Hippocampal formation (tissue), 2 donors: ENCODE data around the gene PTGIS.
"Not testable (repeated sequence)": the region's sequence is repeated elsewhere in the genome, so short reads cannot be mapped to it uniquely, and the experiment has no call there.

Experiments used
- DNase-seq, 2 donors: peaks; one replicate each; lab custom pipeline; 2025; lab: John Stamatoyannopoulos, UW

The PTGIS gene

GRCh38 chr20:49567421-49568277 is at the start of gene PTGIS:
PTGIS (minus strand) TSS chr20:49568137; CDS start chr20:49568116, 21 bp downstream.
- no peak for DNase-seq

GRCh38 chr20:49617394-49617793 is 49.5 kb upstream of the PTGIS start:
- not testable (repeated sequence) for DNase-seq

- DNase-seq, result no peak
Observed at GRCh38 chr20:49616154-49617007, 48.4 kb upstream of the PTGIS start.

DNA sequence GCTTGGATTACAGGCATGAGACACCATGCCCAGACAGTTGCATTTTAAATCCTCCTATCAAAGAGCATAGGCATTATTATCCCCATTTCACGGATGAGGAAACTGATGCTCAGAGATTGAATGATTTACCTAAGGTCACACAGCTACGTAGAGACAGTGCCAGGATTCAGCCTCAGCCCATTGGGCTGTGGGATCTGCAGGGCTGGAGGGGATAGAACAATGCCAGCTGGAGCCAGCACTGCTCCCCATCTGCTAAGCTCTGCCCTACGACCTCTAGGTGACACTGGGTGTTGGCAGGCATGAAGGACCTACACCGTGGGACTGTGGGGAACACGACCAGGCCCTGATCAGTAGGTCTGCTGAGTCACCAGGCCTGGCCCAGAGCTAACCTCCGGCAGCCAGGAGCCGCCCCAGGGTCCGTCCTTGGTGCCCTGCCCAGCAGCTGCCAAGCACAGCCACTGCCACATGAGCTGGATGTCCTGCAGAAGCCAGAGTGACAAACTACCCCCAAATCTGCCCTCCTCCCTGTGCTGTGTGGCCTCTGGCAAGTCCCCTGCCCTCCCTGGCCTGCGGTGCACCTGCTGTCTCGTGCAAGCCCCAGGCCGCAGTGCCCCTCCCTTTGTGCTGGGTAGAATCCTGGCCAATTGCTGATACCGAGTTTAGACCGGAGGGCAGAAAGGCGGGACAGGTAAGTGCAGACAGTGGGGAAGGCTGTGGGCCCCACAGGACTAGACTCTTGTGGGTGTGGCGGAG is 47.6 kb upstream of the PTGIS start:
- no peak for DNase-seq

DNA sequence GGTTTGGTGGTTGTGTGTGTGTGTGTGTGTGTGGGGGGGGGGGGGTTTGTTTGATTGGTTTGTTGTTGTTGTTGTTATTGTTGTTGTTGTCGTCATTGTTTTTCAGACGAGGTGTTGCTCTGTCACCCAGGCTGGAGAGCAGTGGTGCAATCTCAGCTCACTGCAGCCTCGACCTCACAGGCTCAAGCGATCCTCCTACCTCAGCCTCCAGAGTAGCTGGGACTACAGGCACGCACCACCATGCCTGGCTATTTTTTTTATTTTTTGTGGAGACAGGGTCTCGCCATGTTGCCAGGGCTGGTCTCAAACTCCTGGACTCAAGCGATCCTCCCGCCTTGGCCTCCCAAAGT is 47.1 kb upstream of the PTGIS start:
- not testable (repeated sequence) for DNase-seq

DNA sequence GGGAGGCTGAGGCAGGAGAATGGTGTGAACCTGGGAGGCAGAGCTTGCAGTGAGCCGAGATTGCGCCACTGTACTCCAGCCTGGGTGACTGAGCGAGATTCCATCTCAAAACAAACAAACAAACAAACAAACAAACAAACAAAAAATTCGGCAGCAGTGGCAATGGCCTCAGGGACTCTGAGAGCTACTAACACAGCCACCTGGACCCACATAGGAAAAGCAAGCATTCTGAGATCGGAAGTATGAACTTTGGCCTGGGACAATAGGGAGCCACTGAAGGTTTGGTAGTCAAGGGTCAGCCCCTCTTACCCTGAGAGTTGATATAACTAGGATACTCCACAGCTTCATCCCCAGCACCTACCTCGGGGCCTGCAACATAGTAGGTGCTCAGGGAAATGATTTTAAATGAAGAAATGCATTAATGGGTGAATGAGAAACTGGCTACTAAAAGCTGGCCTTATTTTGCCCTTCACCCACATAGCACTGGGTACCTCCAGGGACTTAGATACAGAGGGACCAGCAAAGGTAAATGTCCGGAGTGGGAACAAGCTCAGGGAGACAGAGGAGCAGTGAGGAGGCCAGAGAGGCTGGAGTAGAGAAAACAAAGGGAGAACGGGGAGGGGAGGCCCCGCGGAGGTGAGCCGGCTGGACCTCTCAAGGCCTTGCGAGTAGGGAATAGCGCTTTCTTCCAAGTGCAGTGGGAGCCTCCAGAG is 46.6 kb upstream of the PTGIS start:
- no peak for DNase-seq

GRCh38 chr20:49612127-49612738 is 44.3 kb upstream of the PTGIS start:
- peak; percentile 87 to 90 for DNase-seq

DNA sequence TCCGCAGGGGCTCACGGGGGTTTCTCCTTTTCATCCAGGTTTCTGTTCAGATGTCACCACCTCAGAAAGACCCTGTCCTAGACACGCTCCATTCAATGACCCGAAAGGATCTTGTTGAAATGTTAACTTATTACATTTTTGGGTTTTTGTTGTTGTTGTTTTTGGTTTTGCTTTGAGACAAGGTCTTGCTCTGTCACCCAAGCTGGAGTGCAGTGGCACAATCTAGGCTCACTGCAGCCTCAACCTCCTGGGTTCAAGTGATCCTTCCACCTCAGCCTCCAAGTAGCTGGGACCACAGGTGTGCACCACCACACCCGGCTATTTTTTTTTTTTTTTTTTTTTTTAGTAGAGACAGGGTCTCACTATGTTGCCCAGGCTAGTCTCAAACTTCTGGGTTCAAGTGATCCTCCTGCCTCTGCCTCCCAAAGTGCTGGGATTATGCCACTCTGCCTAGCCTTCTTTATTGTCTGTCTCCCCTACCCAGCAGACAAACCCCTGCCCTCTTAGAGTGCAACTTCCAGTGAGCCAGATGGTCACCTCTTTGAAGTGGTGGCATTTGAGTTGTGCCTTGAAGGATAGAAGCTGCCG is 43.7 kb upstream of the PTGIS start:
- not testable (repeated sequence) for DNase-seq

DNA sequence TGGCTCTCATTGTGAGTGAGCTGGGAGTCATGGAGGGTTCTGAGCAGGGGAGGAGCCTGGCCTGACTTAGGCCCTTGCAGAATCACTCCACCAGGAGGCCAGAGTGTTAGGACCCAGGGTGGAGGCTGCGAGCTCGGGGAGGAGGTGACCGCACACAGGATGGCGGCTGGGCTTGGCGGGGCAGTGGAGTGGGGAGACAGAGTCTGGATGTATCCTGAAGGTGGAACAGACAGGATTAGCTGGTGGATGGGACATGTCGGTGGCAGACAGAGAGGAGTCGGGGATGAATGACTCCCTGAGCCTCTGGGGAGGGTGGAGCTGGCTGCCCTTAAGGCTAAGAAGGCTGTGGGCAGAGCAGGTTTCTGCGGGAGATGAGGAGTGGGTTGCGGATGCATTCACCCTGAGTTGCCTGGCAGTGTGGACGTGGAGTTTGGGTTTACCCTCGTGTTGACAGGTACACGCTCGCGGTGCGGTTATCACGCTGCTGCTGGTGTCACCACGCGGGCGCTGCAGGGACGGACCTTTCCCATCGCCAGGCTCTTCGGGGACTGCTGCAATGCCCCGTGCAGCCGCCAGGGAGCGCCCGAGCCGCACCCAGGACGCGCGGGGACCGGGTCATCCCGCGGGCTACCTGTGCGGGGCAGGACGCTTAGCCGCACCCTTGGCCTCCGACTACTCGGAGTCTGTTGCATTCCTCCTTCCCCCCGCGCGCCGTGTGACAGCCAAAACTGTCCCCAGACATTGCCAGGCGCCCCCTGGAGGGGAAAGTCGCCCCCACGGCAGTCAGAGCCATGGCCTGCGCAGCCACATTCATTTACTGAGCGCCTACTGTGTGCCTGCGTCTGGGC is 43.0 kb upstream of the PTGIS start:
- peak in 1 of 2 donors; percentile 68 for DNase-seq

- DNase-seq, result peak in 1 of 2 donors; percentile 17
Observed at GRCh38 chr20:49608752-49609670, 41.1 kb upstream of the PTGIS start.

GRCh38 chr20:49607568-49607967 is 39.6 kb upstream of the PTGIS start:
- DNase-seq, result no peak

- DNase-seq, result no peak
Observed at GRCh38 chr20:49603209-49603627, 35.3 kb upstream of the PTGIS start.

- DNase-seq, result no peak
Observed at GRCh38 chr20:49602345-49603208, 34.6 kb upstream of the PTGIS start.

- DNase-seq, result no peak
Observed at GRCh38 chr20:49601153-49601924, 33.4 kb upstream of the PTGIS start.

GRCh38 chr20:49599746-49600113 is 31.8 kb upstream of the PTGIS start:
- no peak for DNase-seq

DNA sequence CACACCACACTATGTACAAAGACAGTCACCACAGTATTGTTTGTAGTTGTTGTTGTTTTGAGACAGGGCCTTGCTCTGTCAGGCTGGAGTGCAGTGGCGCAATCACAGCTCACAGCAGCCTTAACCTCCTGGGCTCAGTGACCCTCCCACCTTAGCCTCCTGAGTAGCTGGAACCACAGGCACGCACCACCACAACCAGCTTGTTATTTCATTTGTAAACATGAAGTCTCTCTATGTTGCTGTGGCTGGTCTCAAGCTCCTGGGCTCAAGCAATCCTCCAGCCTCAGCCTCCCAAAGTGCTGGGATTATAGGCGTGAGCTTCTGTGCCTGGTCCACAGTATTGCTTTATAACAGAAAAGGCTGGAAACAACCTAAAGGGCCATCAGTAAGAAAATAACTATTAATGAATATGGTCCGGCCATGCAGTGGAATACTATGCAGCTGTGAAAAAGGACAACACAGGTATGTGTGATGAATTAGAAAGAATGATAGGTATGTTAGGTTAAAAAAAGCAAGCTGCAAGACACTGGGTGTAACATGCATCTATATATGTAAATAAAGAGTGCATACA is 30.0 kb upstream of the PTGIS start:
- DNase-seq, result no peak
